Gastrocnemius medialis (tissue), 4 donors: ENCODE data around the gene SYT7. TPM values are rescaled to one million over a fixed set of nuclear protein-coding genes. Genes with fewer than 3 reads are reported as not detected.

ENCODE experiments used
- ATAC-seq, 2 donors: fragments of 150-250 bp; one replicate each; pipeline ENCODE4 v1.9.1; 2016
- DNase-seq, 2 donors: peaks; one replicate each; pipeline ENCODE4 v3.0.0-alpha.2; 2019
- H3K27ac ChIP-seq, 4 donors: fragments of 200-600 bp; sonication (generic); 1 replicate in 1 of 4; 2 replicates in 3 of 4; pipeline ENCODE4 v1.5.1; 2016 to 2018; ENCODE audit warnings: mild to moderate bottlenecking in 2 of 4, moderate library complexity in 1 of 4
- H3K27me3 ChIP-seq, 3 donors: fragments of 200-600 bp; sonication (generic) in 2 of 3; 1 replicate in 1 of 3; 2 replicates in 2 of 3; pipeline versions ENCODE4 v1.5.1 to v1.6.0; 2016 to 2019; ENCODE audit warnings: mild to moderate bottlenecking in 1 of 3, moderate library complexity in 1 of 3
- H3K36me3 ChIP-seq, 2 donors: fragments of 200-600 bp; sonication (generic) in 1 of 2; one replicate each; pipeline ENCODE4 v1.5.1; 2017 to 2018
- H3K4me1 ChIP-seq, 2 donors: fragments of 200-600 bp; sonication (generic) in 1 of 2; one replicate each; pipeline ENCODE4 v1.5.1; 2016 to 2017; ENCODE audit warnings: mild to moderate bottlenecking in 2 of 2
- H3K4me3 ChIP-seq, 4 donors: fragments of 200-600 bp; sonication (generic) in 3 of 4; 1 replicate in 1 of 4; 2 replicates in 3 of 4; pipeline ENCODE4 v1.5.1; 2016 to 2019; ENCODE audit warnings: mild to moderate bottlenecking in 2 of 4
- H3K9me3 ChIP-seq, 3 donors: fragments of 200-600 bp; sonication (generic) in 2 of 3; 1 replicate in 1 of 3; 2 replicates in 2 of 3; pipeline ENCODE4 v1.5.1; 2016 to 2019
- POLR2A ChIP-seq, 2 donors: fragments of 450-650 bp; IDR thresholded peaks; one replicate each; pipeline ENCODE4 v1.6.1; 2017; ENCODE audit warnings: antibody characterized with exemption in 2 of 2, mild to moderate bottlenecking in 2 of 2, moderate library complexity in 2 of 2
- in situ Hi-C, 4 donors: fragments of 200-750 bp; cut with MboI; loops; one replicate each; pipeline versions ENCODE4 v1.15.0 to v1.8.0; 2017; ENCODE audit warnings: low sequenced_read_pairs in 4 of 4
- intact Hi-C: fragments of 100-400 bp; cut with DNase I; formaldehyde crosslinking; loops from one replicate; pipeline ENCODE4 v1.15.1; 2023; ENCODE audit warnings: low total_unique reads
- total RNA-seq, 4 donors: library from RNA; depleted of rRNA; stranded (reverse); fragments of >200 nt; gene quantifications; one replicate each; pipeline versions ENCODE4 v1.1.0 to v1.2.3, GENCODE V29; 2016
- TF ChIP-seq, protein P1 (sequence below), 5 experiments: fragments of 450-650 bp in 3 of 5; fragments of 200-600 bp in 2 of 5; sonication (generic) in 2 of 5; IDR thresholded peaks in 4 of 5; conservative IDR thresholded peaks in 1 of 5; 1 replicate in 4 of 5; 2 replicates in 1 of 5; pipeline ENCODE4 v1.5.1; 2016 to 2019; ENCODE audit warnings: antibody characterized with exemption in 5 of 5, mild to moderate bottlenecking in 3 of 5, moderate library complexity in 3 of 5

The SYT7 gene
- total RNA-seq, 4 donors from 2014 or later, result 0.68 to 4.9 (median 1.4) TPM

DNA sequence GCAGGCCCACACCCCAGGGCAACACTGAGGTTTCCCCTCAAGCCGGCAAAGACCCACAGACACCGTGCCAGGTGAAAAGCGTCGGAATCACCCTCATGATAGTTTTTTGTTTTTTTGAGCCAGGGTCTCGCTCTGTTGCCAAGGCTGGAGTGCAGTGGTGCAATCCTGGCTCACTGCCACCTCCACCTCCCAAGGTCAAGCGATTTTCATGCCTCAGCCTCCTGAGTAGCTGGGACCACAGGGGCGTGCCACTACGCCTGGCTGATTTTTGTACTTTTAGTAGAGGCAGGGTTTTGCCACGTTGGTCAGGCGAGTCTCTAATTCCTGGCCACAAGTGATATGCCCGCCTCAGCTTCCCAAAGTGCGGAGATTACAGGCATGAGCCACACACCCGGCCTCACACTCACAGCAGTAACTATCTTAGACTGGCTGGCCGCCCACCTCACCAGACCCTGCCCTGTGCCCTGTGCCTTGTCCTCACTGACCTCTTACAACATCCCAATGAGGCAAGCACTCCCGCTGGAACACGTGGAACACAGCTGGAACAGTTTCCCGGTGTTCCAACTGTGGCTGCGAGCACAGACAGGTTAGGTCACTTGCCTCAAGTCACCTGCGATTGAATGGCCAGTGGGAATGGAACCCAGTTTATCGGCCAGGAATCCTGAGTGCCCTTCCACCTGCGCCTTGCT is 51.2 kb downstream of the SYT7 start:
- TF ChIP-seq, protein P1, sequence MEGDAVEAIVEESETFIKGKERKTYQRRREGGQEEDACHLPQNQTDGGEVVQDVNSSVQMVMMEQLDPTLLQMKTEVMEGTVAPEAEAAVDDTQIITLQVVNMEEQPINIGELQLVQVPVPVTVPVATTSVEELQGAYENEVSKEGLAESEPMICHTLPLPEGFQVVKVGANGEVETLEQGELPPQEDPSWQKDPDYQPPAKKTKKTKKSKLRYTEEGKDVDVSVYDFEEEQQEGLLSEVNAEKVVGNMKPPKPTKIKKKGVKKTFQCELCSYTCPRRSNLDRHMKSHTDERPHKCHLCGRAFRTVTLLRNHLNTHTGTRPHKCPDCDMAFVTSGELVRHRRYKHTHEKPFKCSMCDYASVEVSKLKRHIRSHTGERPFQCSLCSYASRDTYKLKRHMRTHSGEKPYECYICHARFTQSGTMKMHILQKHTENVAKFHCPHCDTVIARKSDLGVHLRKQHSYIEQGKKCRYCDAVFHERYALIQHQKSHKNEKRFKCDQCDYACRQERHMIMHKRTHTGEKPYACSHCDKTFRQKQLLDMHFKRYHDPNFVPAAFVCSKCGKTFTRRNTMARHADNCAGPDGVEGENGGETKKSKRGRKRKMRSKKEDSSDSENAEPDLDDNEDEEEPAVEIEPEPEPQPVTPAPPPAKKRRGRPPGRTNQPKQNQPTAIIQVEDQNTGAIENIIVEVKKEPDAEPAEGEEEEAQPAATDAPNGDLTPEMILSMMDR (IDR thresholded peaks at IDR 0.05 in 4 of 5, conservative IDR thresholded peaks at IDR 0.05 in 1 of 5), result no peak
- TF ChIP-seq POLR2A (IDR thresholded peaks at IDR 0.05), result no peak
- H3K4me1 ChIP-seq, result no peaks in the 10 kb centered on the region
- intact Hi-C loops (no loop called here), in situ Hi-C loops (no loop called here)
- no peaks in the 10 kb centered on the region for H3K36me3 ChIP-seq
- H3K27ac ChIP-seq, result no peak overlapping the region
- DNase-seq (peak in 1 of 2 donors; percentile 50), ATAC-seq (peak in 1 of 2 donors; percentile 45)
- no peak overlapping the region for H3K4me3 ChIP-seq
- no peaks in the 10 kb centered on the region for H3K9me3 ChIP-seq
- no peaks in the 10 kb centered on the region for H3K27me3 ChIP-seq

DNA sequence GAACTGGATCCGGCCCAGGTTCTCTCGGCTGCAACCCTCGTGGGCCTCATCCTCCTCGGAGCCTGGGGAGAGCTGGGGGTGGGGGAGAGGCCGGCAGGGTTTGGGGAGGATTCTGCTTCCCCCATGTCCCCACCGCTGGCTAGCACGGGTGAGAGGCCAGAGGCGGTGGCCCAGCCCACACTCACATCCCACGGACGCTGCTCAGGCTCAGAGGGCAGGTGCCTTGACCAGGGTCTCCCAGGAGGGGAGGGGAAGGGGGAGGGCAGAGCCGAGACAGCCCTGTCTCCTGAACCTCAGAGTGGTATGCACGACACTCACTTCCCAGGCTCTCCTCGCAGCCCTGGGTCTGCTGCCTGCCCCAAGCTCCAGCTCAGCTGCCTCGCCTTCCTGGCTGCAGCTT is 52.8 kb downstream of the SYT7 start:
- H3K27me3 ChIP-seq, result no peaks in the 10 kb centered on the region
- H3K4me1 ChIP-seq, result no peaks in the 10 kb centered on the region
- no peak overlapping the region for H3K4me3 ChIP-seq
- H3K9me3 ChIP-seq, result no peaks in the 10 kb centered on the region
- no peak for ATAC-seq
- TF ChIP-seq, protein P1 (IDR thresholded peaks at IDR 0.05 in 4 of 5, conservative IDR thresholded peaks at IDR 0.05 in 1 of 5), result no peak
- TF ChIP-seq POLR2A (IDR thresholded peaks at IDR 0.05), result no peak
- DNase-seq, result no peak
- in situ Hi-C loops, result no loop called here
- H3K27ac ChIP-seq, result no peak overlapping the region
- intact Hi-C loops, result no loop called here
- H3K36me3 ChIP-seq, result no peaks in the 10 kb centered on the region

DNA sequence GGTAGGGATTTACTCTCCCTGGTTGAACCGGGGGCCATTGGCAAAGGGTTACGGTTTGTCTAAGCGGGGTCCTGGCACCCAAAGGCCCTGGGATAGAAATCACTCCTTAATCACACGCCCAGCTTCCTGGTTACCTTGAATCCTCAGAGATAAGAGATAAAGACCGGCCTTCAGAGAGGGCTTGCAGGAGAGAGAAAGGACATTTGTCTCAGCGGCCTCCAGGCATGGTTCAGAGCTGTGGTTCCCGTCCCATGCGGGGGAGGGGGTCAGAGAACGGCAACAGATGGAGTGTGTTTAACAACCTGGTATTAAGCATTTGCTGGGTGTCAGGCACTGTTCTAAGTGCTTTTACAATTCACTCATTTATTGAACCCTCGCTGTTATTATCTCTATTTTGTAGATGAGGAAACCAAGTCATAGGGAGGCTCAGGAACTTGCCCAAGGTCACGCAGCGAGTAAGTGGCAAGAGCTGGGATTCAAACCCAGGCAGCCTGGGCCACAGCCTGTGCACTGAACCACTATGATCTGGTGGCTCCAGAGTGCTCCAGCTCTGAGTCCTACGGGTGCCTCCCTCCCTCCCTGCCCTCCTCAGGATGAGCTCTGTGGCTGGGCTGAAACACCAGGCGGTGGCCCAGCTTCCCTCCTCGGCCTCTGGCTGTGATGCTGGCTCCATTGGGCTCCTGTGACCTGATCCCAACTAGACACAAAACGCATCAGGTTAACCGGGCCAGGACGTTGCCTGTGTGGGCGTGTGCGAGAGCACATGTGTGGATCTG is 53.7 kb downstream of the SYT7 start:
- Histone ChIP-seq H3K27me3 (no peaks in the 10 kb centered on the region), H3K9me3 (no peaks in the 10 kb centered on the region), H3K4me3 (no peak overlapping the region), H3K36me3 (no peaks in the 10 kb centered on the region), H3K27ac (no peak overlapping the region), H3K4me1 (no peaks in the 10 kb centered on the region)
- in situ Hi-C loops (no loop called here), intact Hi-C loops (no loop called here)
- DNase-seq, result no peak
- ATAC-seq, result no peak
- TF ChIP-seq, protein P1 (IDR thresholded peaks at IDR 0.05 in 4 of 5, conservative IDR thresholded peaks at IDR 0.05 in 1 of 5), result no peak

DNA sequence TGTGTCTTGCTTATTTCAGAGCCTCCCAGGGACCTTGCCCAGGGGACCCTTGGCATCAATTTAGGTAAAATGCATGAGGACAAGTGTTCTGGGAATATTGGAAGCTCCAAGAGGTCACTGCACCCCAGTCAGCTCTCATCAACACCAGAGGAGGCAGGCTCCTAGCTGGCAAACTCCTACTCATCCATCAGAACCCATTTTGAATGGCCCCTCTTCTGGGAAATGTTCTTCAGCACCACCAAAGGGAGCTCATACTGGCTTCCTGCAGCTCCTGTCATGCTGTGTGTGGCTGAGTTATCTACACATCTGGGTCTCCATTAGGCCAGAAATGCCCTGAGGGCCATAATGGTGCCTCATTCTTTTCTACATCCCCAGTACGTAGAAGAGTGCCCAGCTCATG is 54.6 kb downstream of the SYT7 start:
- Histone ChIP-seq H3K36me3 (no peaks in the 10 kb centered on the region), H3K4me3 (no peak overlapping the region), H3K27ac (no peak overlapping the region), H3K4me1 (no peaks in the 10 kb centered on the region), H3K27me3 (no peaks in the 10 kb centered on the region), H3K9me3 (no peaks in the 10 kb centered on the region)
- TF ChIP-seq POLR2A (IDR thresholded peaks at IDR 0.05), result no peak
- TF ChIP-seq, protein P1 (IDR thresholded peaks at IDR 0.05 in 4 of 5, conservative IDR thresholded peaks at IDR 0.05 in 1 of 5), result no peak
- intact Hi-C loops, result no loop called here
- ATAC-seq, result no peak
- in situ Hi-C loops, result no loop called here
- no peak for DNase-seq
